ENCODE results near the gene ART3.
"Not testable (repeated sequence)": the region's sequence is repeated elsewhere in the genome, so short reads cannot be mapped to it uniquely, and the experiment has no call there.

ART3 gene

DNA sequence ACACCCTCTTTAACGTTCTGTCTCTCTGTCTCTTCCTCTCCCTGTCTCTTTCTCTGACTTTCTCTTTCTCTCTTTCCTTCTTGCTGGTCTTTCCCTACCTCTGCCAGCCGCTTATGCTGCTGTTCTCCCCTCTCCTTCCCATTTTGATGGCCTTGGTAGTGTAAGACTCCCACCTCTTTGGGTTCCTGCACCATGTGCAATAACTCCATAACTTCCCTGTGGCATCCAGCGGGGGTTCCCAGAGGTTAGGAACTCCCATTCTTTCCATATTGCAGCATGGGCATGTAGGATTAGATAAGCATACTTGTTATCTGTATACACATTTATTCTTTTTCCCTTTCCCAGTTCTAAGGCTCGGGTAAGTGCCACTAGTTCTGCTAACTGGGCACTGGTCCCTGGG, 29.8 kb upstream of the ART3 start:
- not testable (repeated sequence) for H4K20me1 ChIP-seq (ENCODE audit: control insufficient read depth, insufficient read depth, low read depth, low read length); H3K9me2 ChIP-seq (replicated peaks; ENCODE audit: control insufficient read depth, low read length); H3K36me3 ChIP-seq (ENCODE audit: control insufficient read depth, low read length); H3K9me3 ChIP-seq (ENCODE audit: control insufficient read depth, insufficient read depth, low read length); H3F3A ChIP-seq (ENCODE audit: control insufficient read depth, insufficient read depth); H3K27ac ChIP-seq (ENCODE audit: low read depth, low read length); H3K27me3 ChIP-seq (ENCODE audit: control insufficient read depth, low read length); H3K4me3 ChIP-seq (ENCODE audit: low read length); H3K4me1 ChIP-seq (ENCODE audit: control insufficient read depth, low read length); H3K4me2 ChIP-seq (ENCODE audit: low read length); H3K79me2 ChIP-seq (ENCODE audit: control insufficient read depth, low read length)

GRCh38 chr4:76049860-76050416, 24.6 kb upstream of the ART3 start:
- not testable (repeated sequence) for H3K27me3 ChIP-seq (ENCODE audit: control insufficient read depth, low read length); H3K9me2 ChIP-seq (replicated peaks; ENCODE audit: control insufficient read depth, low read length); H4K20me1 ChIP-seq (ENCODE audit: control insufficient read depth, insufficient read depth, low read depth, low read length); H3K9me3 ChIP-seq (ENCODE audit: control insufficient read depth, insufficient read depth, low read length); H3K27ac ChIP-seq (ENCODE audit: low read depth, low read length); H3K36me3 ChIP-seq (ENCODE audit: control insufficient read depth, low read length); H3K4me1 ChIP-seq (ENCODE audit: control insufficient read depth, low read length); H3K4me3 ChIP-seq (ENCODE audit: low read length); H3K4me2 ChIP-seq (ENCODE audit: low read length); H3F3A ChIP-seq (ENCODE audit: control insufficient read depth, insufficient read depth); H3K79me2 ChIP-seq (ENCODE audit: control insufficient read depth, low read length)

DNA sequence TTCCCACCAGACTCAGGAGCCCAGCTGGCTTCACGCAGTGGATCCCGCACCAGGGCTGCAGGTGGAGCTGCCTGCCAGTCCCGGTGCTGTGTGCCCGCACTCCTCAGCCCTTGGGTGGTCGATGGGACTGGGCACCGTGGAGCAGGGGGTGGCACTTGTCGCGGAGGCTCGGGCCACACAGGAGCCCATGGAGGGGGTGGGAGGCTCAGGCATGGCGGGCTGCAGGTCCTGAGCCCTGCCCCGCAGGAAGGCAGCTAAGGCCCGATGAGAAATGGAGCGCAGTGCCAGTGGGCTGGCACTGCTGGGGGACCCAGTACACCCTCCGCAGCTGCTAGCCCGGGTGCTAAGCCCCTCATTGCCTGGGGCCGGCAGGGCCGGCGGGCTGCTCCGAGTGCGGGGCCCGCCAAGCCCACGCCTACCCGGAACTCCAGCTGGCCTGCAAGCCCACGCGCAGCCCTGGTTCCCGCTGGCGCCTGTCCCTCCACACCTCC, 23.9 kb upstream of the ART3 start:
- not testable (repeated sequence) for H3K27ac ChIP-seq (ENCODE audit: low read depth, low read length); H3K36me3 ChIP-seq (ENCODE audit: control insufficient read depth, low read length); H3K9me2 ChIP-seq (replicated peaks; ENCODE audit: control insufficient read depth, low read length); H3K4me1 ChIP-seq (ENCODE audit: control insufficient read depth, low read length); H3K79me2 ChIP-seq (ENCODE audit: control insufficient read depth, low read length); H3F3A ChIP-seq (ENCODE audit: control insufficient read depth, insufficient read depth); H3K9me3 ChIP-seq (ENCODE audit: control insufficient read depth, insufficient read depth, low read length); H4K20me1 ChIP-seq (ENCODE audit: control insufficient read depth, insufficient read depth, low read depth, low read length); H3K4me2 ChIP-seq (ENCODE audit: low read length); H3K4me3 ChIP-seq (ENCODE audit: low read length)
- H3K27me3 ChIP-seq (ENCODE audit: control insufficient read depth, low read length): peaks cover 15% of the 10 kb centered on the region

GRCh38 chr4:76053730-76054129, 20.8 kb upstream of the ART3 start:
- Histone ChIP-seq H3K27ac (ENCODE audit: low read depth, low read length) (no peak overlapping the region), H3K9me3 (ENCODE audit: control insufficient read depth, insufficient read depth, low read length) (no peaks in the 10 kb centered on the region), H3K27me3 (ENCODE audit: control insufficient read depth, low read length) (peaks cover 34% of the 10 kb centered on the region), H3K4me3 (ENCODE audit: low read length) (no peak overlapping the region), H3F3A (ENCODE audit: control insufficient read depth, insufficient read depth) (no peaks in the 10 kb centered on the region), H3K79me2 (ENCODE audit: control insufficient read depth, low read length) (no peaks in the 10 kb centered on the region), H3K4me2 (ENCODE audit: low read length) (no peak overlapping the region), H3K9me2 (replicated peaks; ENCODE audit: control insufficient read depth, low read length) (no peaks in the 10 kb centered on the region), H3K36me3 (ENCODE audit: control insufficient read depth, low read length) (no peaks in the 10 kb centered on the region), H4K20me1 (ENCODE audit: control insufficient read depth, insufficient read depth, low read depth, low read length) (no peaks in the 10 kb centered on the region), H3K4me1 (ENCODE audit: control insufficient read depth, low read length) (no peaks in the 10 kb centered on the region)
- TF ChIP-seq, protein P1, sequence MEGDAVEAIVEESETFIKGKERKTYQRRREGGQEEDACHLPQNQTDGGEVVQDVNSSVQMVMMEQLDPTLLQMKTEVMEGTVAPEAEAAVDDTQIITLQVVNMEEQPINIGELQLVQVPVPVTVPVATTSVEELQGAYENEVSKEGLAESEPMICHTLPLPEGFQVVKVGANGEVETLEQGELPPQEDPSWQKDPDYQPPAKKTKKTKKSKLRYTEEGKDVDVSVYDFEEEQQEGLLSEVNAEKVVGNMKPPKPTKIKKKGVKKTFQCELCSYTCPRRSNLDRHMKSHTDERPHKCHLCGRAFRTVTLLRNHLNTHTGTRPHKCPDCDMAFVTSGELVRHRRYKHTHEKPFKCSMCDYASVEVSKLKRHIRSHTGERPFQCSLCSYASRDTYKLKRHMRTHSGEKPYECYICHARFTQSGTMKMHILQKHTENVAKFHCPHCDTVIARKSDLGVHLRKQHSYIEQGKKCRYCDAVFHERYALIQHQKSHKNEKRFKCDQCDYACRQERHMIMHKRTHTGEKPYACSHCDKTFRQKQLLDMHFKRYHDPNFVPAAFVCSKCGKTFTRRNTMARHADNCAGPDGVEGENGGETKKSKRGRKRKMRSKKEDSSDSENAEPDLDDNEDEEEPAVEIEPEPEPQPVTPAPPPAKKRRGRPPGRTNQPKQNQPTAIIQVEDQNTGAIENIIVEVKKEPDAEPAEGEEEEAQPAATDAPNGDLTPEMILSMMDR (IDR thresholded peaks at IDR 0.05; ENCODE audit: low read depth, low read length, poor library complexity, severe bottlenecking): no peak
- no peak for TF ChIP-seq EZH2phosphoT487 (IDR thresholded peaks at IDR 0.05; ENCODE audit: borderline replicate concordance, low read length)

DNA sequence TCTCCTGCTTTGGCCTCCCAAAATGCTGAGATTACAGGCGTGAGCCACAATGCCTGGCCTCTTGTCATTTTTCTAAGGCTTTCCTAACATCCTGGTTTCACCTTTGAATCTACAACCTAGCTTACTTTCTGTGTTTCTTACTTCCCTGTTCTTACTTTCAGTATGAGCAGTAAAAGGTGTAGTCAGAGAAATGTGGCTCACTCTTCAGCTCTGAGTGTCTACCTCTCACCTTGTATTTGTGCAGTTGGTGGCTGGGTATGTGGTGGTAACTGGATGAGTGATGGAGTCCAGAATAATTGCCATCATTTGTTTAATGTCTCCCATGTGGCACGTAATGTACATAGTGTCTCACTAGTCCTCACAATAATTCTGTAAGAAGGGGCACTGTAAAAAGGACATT, 19.5 kb upstream of the ART3 start:
- Histone ChIP-seq H3K27ac (ENCODE audit: low read depth, low read length) (no peak overlapping the region), H3K27me3 (ENCODE audit: control insufficient read depth, low read length) (peaks cover 44% of the 10 kb centered on the region), H3K9me2 (replicated peaks; ENCODE audit: control insufficient read depth, low read length) (no peaks in the 10 kb centered on the region), H3K4me3 (ENCODE audit: low read length) (no peak overlapping the region), H3F3A (ENCODE audit: control insufficient read depth, insufficient read depth) (no peaks in the 10 kb centered on the region), H3K4me2 (ENCODE audit: low read length) (no peak overlapping the region), H3K9me3 (ENCODE audit: control insufficient read depth, insufficient read depth, low read length) (no peaks in the 10 kb centered on the region), H4K20me1 (ENCODE audit: control insufficient read depth, insufficient read depth, low read depth, low read length) (no peaks in the 10 kb centered on the region), H3K36me3 (ENCODE audit: control insufficient read depth, low read length) (no peaks in the 10 kb centered on the region), H3K4me1 (ENCODE audit: control insufficient read depth, low read length) (no peaks in the 10 kb centered on the region), H3K79me2 (ENCODE audit: control insufficient read depth, low read length) (no peaks in the 10 kb centered on the region)
- TF ChIP-seq EZH2phosphoT487 (IDR thresholded peaks at IDR 0.05; ENCODE audit: borderline replicate concordance, low read length): no peak
- TF ChIP-seq, protein P1 (IDR thresholded peaks at IDR 0.05; ENCODE audit: low read depth, low read length, poor library complexity, severe bottlenecking): no peak

Data from DOHH2 (cell line).